Right ventricle myocardium inferior (tissue), 1 donor: ENCODE measurements around the gene CCDC34. TPM values are rescaled to one million over a fixed set of nuclear protein-coding genes. Genes with fewer than 3 reads are reported as not detected.

Experiments
- ATAC-seq: fragments of 200-7000 bp; cut with Tn5 transposase; one replicate; pipeline ENCODE4 v1.9.1; 2020; ENCODE audit warnings: mild to moderate bottlenecking, moderate library complexity
- DNase-seq: peaks from one replicate; pipeline ENCODE4 v3.0.0; 2021; ENCODE audit errors: missing footprints
- intact Hi-C: fragments of 100-400 bp; cut with DNase I; formaldehyde crosslinking; loops from one replicate; pipeline ENCODE4 v1.11.0; 2022
- total RNA-seq: library from RNA; stranded (reverse); fragmentation: NEBNext Ultra II Directional; extraction: Animal tissue kit (Norgen Biotek cat#: 25700); gene quantifications from one replicate; pipeline ENCODE4 v1.2.1, GENCODE V29; 2021
- donor health status: DM: no; HTN: yes; CAD: no; lungs with severe emphysema.

Gene CCDC34
- total RNA-seq, 1 donor from 2014 or later: 3.8 TPM

- DNase-seq: no peak
- intact Hi-C loops: no loop called here
- peak; percentile 42 for ATAC-seq
Measured at GRCh38 chr11:27395556-27396258, 32.7 kb upstream of the CCDC34 start.

- DNase-seq (no peak), ATAC-seq (no peak)
- intact Hi-C loops: loop anchor here (5.0 kb wide), 1 partner anchor 77 kb away; the partner anchor contains the start of gene LGR4
Measured at GRCh38 chr11:27394781-27395228, 31.8 kb upstream of the CCDC34 start.

GRCh38 chr11:27392278-27393114 is 29.5 kb upstream of the CCDC34 start:
- intact Hi-C loops: loop anchor here (5.0 kb wide), 1 partner anchor 80 kb away; the partner anchor contains the start of gene LGR4
- DNase-seq (no peak), ATAC-seq (peak; percentile 38)

GRCh38 chr11:27391331-27392015 is 28.5 kb upstream of the CCDC34 start:
- intact Hi-C loops: loop anchor here (5.0 kb wide), 1 partner anchor 81 kb away; the partner anchor contains the start of gene LGR4
- ATAC-seq (no peak), DNase-seq (no peak)

GRCh38 chr11:27390318-27391295 is 27.6 kb upstream of the CCDC34 start:
- ATAC-seq (no peak), DNase-seq (no peak)
- intact Hi-C loops: loop anchor here (5.0 kb wide), 1 partner anchor 82 kb away; the partner anchor contains the start of gene LGR4

GRCh38 chr11:27388869-27389268 is 25.9 kb upstream of the CCDC34 start:
- intact Hi-C loops: no loop called here
- ATAC-seq (no peak), DNase-seq (no peak)

- intact Hi-C loops: no loop called here
- ATAC-seq: no peak
- DNase-seq: no peak
Measured at GRCh38 chr11:27388001-27388400, 25.0 kb upstream of the CCDC34 start.

- ATAC-seq (no peak), DNase-seq (no peak)
- intact Hi-C loops: no loop called here
Measured at GRCh38 chr11:27387362-27387761, 24.3 kb upstream of the CCDC34 start.

- ATAC-seq (no peak), DNase-seq (no peak)
- intact Hi-C loops: no loop called here
Measured at GRCh38 chr11:27386181-27386845, 23.3 kb upstream of the CCDC34 start.

- intact Hi-C loops: no loop called here
- DNase-seq (no peak), ATAC-seq (peak; percentile 63)
Measured at GRCh38 chr11:27385245-27385644, 22.2 kb upstream of the CCDC34 start.

GRCh38 chr11:27384227-27384626 is 21.2 kb upstream of the CCDC34 start:
- no peak for ATAC-seq

GRCh38 chr11:27383645-27384044 is 20.6 kb upstream of the CCDC34 start:
- intact Hi-C loops: no loop called here
- no peak for DNase-seq

More at GRCh38 chr11:27384227-27384626, 21.2 kb upstream of the CCDC34 start:
- no peak for DNase-seq
- intact Hi-C loops: no loop called here

GRCh38 chr11:27381238-27381666 is 18.2 kb upstream of the CCDC34 start:
- DNase-seq (no peak), ATAC-seq (no peak)
- intact Hi-C loops: no loop called here

More at GRCh38 chr11:27383645-27384044, 20.6 kb upstream of the CCDC34 start:
- no peak for ATAC-seq

- intact Hi-C loops: no loop called here
- ATAC-seq (no peak), DNase-seq (no peak)
Measured at GRCh38 chr11:27380771-27381170, 17.8 kb upstream of the CCDC34 start.

- ATAC-seq (no peak), DNase-seq (no peak)
- intact Hi-C loops: no loop called here
Measured at GRCh38 chr11:27379449-27379848, 16.4 kb upstream of the CCDC34 start.

GRCh38 chr11:27375370-27375769 is 12.4 kb upstream of the CCDC34 start:
- DNase-seq (no peak), ATAC-seq (no peak)
- intact Hi-C loops: no loop called here

GRCh38 chr11:27373856-27374602 is 11.0 kb upstream of the CCDC34 start:
- intact Hi-C loops: no loop called here

More at GRCh38 chr11:27373856-27374602, 11.0 kb upstream of the CCDC34 start:
- DNase-seq (no peak), ATAC-seq (no peak)
